GM13977 (cell line): ENCODE data around the gene CFAP46.

ENCODE experiments used
- DNase-seq: peaks from one replicate; pipeline ENCODE4 v3.0.0; 2012; ENCODE audit warnings: low spot score
- in situ Hi-C: fragments of 300-500 bp; cut with MboI; formaldehyde crosslinking; loops from one replicate; pipeline ENCODE4 v1.12.0; 2022; ENCODE audit warnings: low sequenced_read_pairs, low pct_unique_long_range_greater_than_20kb, mixed read lengths, inconsistent platforms; ENCODE audit not compliant: unreplicated experiment
- TF ChIP-seq, protein P1 (sequence below): IDR thresholded peaks from 2 replicates; pipeline ENCODE4 v1.5.1; 2012; ENCODE audit warnings: mild to moderate bottlenecking, control low read depth; ENCODE audit not compliant: insufficient read depth; ENCODE audit errors: extremely low read depth, missing control alignments

Gene CFAP46

GRCh38 chr10:132987671-132988571 is 45.6 kb upstream of the CFAP46 start:
- in situ Hi-C loops = no loop called here
- DNase-seq = no peak
- TF ChIP-seq, protein P1, sequence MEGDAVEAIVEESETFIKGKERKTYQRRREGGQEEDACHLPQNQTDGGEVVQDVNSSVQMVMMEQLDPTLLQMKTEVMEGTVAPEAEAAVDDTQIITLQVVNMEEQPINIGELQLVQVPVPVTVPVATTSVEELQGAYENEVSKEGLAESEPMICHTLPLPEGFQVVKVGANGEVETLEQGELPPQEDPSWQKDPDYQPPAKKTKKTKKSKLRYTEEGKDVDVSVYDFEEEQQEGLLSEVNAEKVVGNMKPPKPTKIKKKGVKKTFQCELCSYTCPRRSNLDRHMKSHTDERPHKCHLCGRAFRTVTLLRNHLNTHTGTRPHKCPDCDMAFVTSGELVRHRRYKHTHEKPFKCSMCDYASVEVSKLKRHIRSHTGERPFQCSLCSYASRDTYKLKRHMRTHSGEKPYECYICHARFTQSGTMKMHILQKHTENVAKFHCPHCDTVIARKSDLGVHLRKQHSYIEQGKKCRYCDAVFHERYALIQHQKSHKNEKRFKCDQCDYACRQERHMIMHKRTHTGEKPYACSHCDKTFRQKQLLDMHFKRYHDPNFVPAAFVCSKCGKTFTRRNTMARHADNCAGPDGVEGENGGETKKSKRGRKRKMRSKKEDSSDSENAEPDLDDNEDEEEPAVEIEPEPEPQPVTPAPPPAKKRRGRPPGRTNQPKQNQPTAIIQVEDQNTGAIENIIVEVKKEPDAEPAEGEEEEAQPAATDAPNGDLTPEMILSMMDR = no peak

- TF ChIP-seq, protein P1 = no peak
- in situ Hi-C loops = no loop called here
- DNase-seq = no peak
Measured at GRCh38 chr10:132986978-132987377, 44.6 kb upstream of the CFAP46 start.

DNA sequence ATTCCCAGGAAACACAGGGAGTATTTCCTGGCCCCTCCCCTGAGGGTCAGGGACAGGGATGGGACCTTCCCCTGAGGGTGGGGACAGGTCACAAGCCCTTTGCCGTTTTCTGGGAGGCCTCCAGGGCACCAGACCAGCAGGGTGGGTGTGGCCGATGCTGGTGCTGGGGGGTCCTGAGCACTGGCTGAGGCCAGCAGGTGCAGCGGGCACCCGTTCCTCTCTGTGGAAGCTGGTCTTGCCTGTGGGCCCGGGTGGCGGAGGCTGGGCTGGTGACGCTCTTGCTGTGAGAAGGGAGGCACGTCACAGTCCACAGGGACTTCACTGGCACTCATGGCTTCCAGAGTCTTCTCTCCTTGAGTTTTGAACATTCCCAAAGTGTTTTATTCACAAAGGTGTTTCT is 44.2 kb upstream of the CFAP46 start:
- TF ChIP-seq, protein P1 = no peak
- DNase-seq = no peak
- in situ Hi-C loops = no loop called here

DNA sequence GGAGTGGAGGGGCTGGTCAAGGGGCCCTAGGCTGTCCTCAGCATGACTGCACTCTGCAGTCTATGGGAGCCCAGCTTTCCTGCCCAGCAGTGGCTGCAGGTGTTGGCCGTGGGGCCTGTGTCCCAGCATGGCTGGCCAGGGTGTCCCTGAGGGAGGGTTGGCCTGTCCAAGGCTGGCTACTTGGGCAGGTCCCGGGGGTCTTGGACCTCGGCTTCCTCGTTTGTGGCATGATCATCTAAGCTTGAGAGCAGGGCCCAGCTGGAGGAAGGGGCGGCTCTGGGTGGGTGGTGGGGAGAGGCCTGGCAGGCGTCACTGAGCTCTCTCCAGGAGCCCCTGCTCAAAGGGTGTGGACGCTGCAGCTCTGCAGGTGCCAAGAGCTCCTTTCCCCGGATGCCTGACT is 43.7 kb upstream of the CFAP46 start:
- TF ChIP-seq, protein P1 = no peak
- in situ Hi-C loops = no loop called here
- DNase-seq = no peak

- TF ChIP-seq, protein P1 = no peak
- no peak for DNase-seq
- in situ Hi-C loops = no loop called here
Measured at GRCh38 chr10:132985546-132985900, 43.2 kb upstream of the CFAP46 start.

- in situ Hi-C loops = no loop called here
- no peak for DNase-seq
- TF ChIP-seq, protein P1 = no peak
Measured at GRCh38 chr10:132984801-132985545, 42.6 kb upstream of the CFAP46 start.
